Karpas-422 (cell line): ENCODE measurements around the gene ANKS1B. TPM values are rescaled to one million over a fixed set of nuclear protein-coding genes. Genes with fewer than 3 reads are reported as not detected.

Experiments
- DNase-seq: peaks from one replicate; pipeline ENCODE4 v3.0.0-alpha.2; 2015
- H2AFZ ChIP-seq: fragments of 200-600 bp; sonication (generic); 2 replicates; pipeline ENCODE4 v1.6.1; 2014; ENCODE audit warnings: antibody characterized with exemption, low read length, mixed read lengths
- H3K27ac ChIP-seq: fragments of 200-600 bp; sonication (generic); 2 replicates; pipeline ENCODE4 v1.5.1; 2014; ENCODE audit warnings: mild to moderate bottlenecking, low read length, moderate library complexity
- H3K27me3 ChIP-seq: fragments of 200-600 bp; sonication (generic); 2 replicates; pipeline ENCODE4 v1.6.1; 2014; ENCODE audit warnings: low read length, mixed read lengths
- H3K36me3 ChIP-seq: fragments of 200-600 bp; sonication (generic); 2 replicates; pipeline ENCODE4 v1.6.1; 2014; ENCODE audit warnings: low read length, mixed read lengths; ENCODE audit not compliant: insufficient read depth
- H3K4me1 ChIP-seq: fragments of 200-600 bp; sonication (generic); 2 replicates; pipeline ENCODE4 v1.6.1; 2014; ENCODE audit warnings: mild to moderate bottlenecking, low read length, mixed read lengths
- H3K4me2 ChIP-seq: fragments of 200-600 bp; sonication (generic); 2 replicates; pipeline ENCODE4 v1.6.1; 2014; ENCODE audit warnings: low read length, low read depth, mild to moderate bottlenecking; ENCODE audit not compliant: poor library complexity, severe bottlenecking
- H3K4me3 ChIP-seq: fragments of 200-600 bp; sonication (generic); 2 replicates; pipeline ENCODE4 v1.5.1; 2014; ENCODE audit warnings: mild to moderate bottlenecking, antibody characterized with exemption, low read length, mixed read lengths
- H3K79me2 ChIP-seq: fragments of 200-600 bp; sonication (generic); 2 replicates; pipeline ENCODE4 v1.6.1; 2014; ENCODE audit warnings: mild to moderate bottlenecking, low read length, mixed read lengths
- H3K9ac ChIP-seq: fragments of 200-600 bp; sonication (generic); 2 replicates; pipeline ENCODE4 v1.6.0; 2014; ENCODE audit warnings: low read length
- H3K9me2 ChIP-seq: fragments of 200-600 bp; sonication (generic), shearing (Covaris generic); replicated peaks from 2 replicates; pipeline ENCODE4 v1.6.0; 2014; ENCODE audit warnings: mild to moderate bottlenecking, low read length, moderate library complexity; ENCODE audit not compliant: insufficient read depth
- H3K9me3 ChIP-seq: fragments of 300-700, 200-600 bp; sonication (generic); 2 replicates; pipeline ENCODE4 v1.6.1; 2014; ENCODE audit warnings: low read length, mixed read lengths
- H4K20me1 ChIP-seq: fragments of 200-600 bp; sonication (generic); 2 replicates; pipeline ENCODE4 v1.6.1; 2014; ENCODE audit warnings: mild to moderate bottlenecking, antibody characterized with exemption, low read length, low read depth; ENCODE audit not compliant: insufficient read depth
- total RNA-seq: library from RNA; depleted of rRNA; stranded (reverse); fragments of >200 nt; shearing (Covaris generic); gene quantifications from 2 replicates; pipeline ENCODE4 v1.2.3, GENCODE V29; 2014; ENCODE audit warnings: low replicate concordance

Gene ANKS1B
- total RNA-seq, 1 experiment from 2014 or later = 23.4 TPM

DNA sequence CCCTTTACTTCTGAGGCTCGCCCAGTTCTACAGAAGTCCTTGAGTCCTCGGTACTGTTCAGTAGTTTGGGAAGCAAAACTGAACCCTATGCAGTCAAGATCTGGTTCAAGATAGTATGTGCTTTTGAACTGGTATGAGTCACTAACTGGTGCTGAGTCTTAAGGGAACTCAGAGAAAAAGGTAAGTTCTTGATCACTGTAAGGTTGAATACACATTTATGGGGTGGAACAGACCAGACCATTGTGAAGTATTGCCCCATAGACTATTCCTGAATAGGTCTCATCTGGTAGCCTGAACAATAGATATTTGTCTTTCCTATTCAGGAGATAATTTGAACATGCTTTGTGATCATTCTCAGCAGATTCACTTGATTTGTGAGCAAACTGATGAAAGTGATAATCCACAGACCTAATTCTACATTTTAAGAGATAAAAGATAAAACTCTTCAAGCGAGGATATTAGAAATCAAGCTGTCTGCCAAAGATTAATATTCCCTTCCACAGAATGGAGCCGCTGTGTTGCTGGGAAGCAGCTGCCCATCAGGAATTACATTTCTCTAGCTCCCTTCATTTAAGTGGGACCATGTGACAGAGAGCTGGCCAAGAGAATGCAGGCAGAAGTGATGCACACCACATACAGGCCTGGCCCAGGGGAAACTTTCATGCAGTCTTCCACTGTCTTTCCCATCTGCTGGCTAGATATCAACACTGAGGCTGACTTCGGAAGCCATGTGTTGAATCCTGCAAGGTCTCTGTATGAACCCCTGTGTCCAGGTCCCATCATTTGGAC, 707.0 kb downstream of the ANKS1B start:
- peaks cover 13% of the 10 kb centered on the region for H3K4me1 ChIP-seq
- no peaks in the 10 kb centered on the region for H3K79me2 ChIP-seq
- no peak overlapping the region for H3K9ac ChIP-seq
- H3K4me3 ChIP-seq = no peak overlapping the region
- H3K9me3 ChIP-seq = no peaks in the 10 kb centered on the region
- DNase-seq = no peak
- H3K9me2 ChIP-seq = no peaks in the 10 kb centered on the region
- H3K27me3 ChIP-seq = no peaks in the 10 kb centered on the region
- no peaks in the 10 kb centered on the region for H3K36me3 ChIP-seq
- H3K4me2 ChIP-seq = no peak overlapping the region
- H4K20me1 ChIP-seq = no peaks in the 10 kb centered on the region
- no peak overlapping the region for H2AFZ ChIP-seq
- no peak overlapping the region for H3K27ac ChIP-seq

DNA sequence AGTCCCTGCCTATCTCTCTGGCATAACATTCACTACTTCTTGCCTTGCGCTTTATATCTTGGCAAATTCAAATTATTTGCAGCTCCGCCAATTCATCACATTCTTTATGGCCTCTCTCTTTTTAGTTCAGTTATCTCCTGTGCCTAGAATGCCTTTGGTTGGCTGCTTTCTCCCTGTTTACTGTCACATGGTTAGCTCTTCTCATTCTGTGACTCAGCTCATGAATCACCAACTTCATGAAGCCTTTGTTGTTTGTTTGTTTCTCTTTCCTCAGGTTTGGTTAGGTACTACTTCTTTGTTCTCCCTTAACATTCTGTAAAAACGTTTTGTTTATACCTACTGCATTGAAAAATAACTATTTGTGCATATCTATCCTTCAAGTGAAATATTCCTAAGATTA, 713.7 kb downstream of the ANKS1B start:
- Histone ChIP-seq H3K36me3 (no peaks in the 10 kb centered on the region), H4K20me1 (no peaks in the 10 kb centered on the region), H3K9ac (no peak overlapping the region), H3K9me2 (no peaks in the 10 kb centered on the region), H3K79me2 (no peaks in the 10 kb centered on the region), H3K4me1 (no peaks in the 10 kb centered on the region), H3K27ac (no peak overlapping the region), H3K27me3 (no peaks in the 10 kb centered on the region), H3K4me3 (no peak overlapping the region), H3K9me3 (no peaks in the 10 kb centered on the region), H2AFZ (no peak overlapping the region), H3K4me2 (no peak overlapping the region)
- no peak for DNase-seq

DNA sequence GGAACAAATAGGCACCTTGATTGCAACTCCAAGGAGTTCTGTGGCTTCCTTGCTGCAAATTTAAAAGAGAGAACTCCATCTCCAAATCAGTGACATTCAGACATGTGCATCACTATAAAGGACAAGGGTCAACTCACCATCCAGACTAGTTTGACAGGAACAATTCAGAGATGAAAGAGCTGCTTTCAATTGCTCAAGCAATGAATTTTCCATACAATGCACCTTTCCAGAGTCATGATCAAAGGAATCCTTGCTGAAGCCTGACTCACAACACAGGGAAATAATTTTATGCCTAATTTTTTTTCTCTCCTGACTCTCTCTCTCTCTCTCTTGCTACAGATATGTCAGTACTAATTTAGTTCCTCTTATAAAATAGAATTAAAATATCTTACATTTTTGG, 717.7 kb downstream of the ANKS1B start:
- Histone ChIP-seq H3K27ac (no peak overlapping the region), H3K9me3 (no peaks in the 10 kb centered on the region), H3K4me3 (no peak overlapping the region), H3K27me3 (no peaks in the 10 kb centered on the region), H3K9ac (no peak overlapping the region), H3K4me1 (no peaks in the 10 kb centered on the region), H2AFZ (no peak overlapping the region), H4K20me1 (no peaks in the 10 kb centered on the region), H3K9me2 (no peaks in the 10 kb centered on the region), H3K36me3 (no peaks in the 10 kb centered on the region), H3K79me2 (no peaks in the 10 kb centered on the region), H3K4me2 (no peak overlapping the region)
- no peak for DNase-seq

- no peak for DNase-seq
- Histone ChIP-seq H3K27ac (no peak overlapping the region), H3K4me2 (no peak overlapping the region), H3K9me2 (no peaks in the 10 kb centered on the region), H3K36me3 (no peaks in the 10 kb centered on the region), H4K20me1 (no peaks in the 10 kb centered on the region), H3K4me3 (no peak overlapping the region), H3K27me3 (no peaks in the 10 kb centered on the region), H2AFZ (no peak overlapping the region), H3K4me1 (no peaks in the 10 kb centered on the region), H3K79me2 (no peaks in the 10 kb centered on the region), H3K9ac (no peak overlapping the region), H3K9me3 (no peaks in the 10 kb centered on the region)
Measured at GRCh38 chr12:99265648-99266047, 719.1 kb downstream of the ANKS1B start.

- Histone ChIP-seq H3K27ac (no peak overlapping the region), H2AFZ (no peak overlapping the region), H3K4me2 (no peak overlapping the region), H3K9me2 (no peaks in the 10 kb centered on the region), H3K79me2 (no peaks in the 10 kb centered on the region), H4K20me1 (no peaks in the 10 kb centered on the region), H3K36me3 (no peaks in the 10 kb centered on the region), H3K4me3 (no peak overlapping the region), H3K4me1 (peaks cover 7% of the 10 kb centered on the region; the same call in 1 of the 2 replicates), H3K27me3 (no peaks in the 10 kb centered on the region), H3K9me3 (no peaks in the 10 kb centered on the region), H3K9ac (no peak overlapping the region)
- no peak for DNase-seq
Measured at GRCh38 chr12:99261256-99261655, 723.5 kb downstream of the ANKS1B start.

- no peaks in the 10 kb centered on the region for H3K36me3 ChIP-seq
- no peaks in the 10 kb centered on the region for H3K9me3 ChIP-seq
Measured at GRCh38 chr12:99260456-99260996, 724.2 kb downstream of the ANKS1B start.

GRCh38 chr12:99259040-99259934, 725.4 kb downstream of the ANKS1B start:
- no peaks in the 10 kb centered on the region for H3K9me3 ChIP-seq
- no peaks in the 10 kb centered on the region for H3K36me3 ChIP-seq
- no peaks in the 10 kb centered on the region for H3K9me2 ChIP-seq
- no peaks in the 10 kb centered on the region for H4K20me1 ChIP-seq
- H3K79me2 ChIP-seq = no peaks in the 10 kb centered on the region
- H3K4me3 ChIP-seq = no peak overlapping the region
- no peak for DNase-seq
- no peak overlapping the region for H3K9ac ChIP-seq
- peaks cover 11% of the 10 kb centered on the region; the same call in 1 of the 2 replicates for H3K4me1 ChIP-seq
- H3K27me3 ChIP-seq = no peaks in the 10 kb centered on the region
- H2AFZ ChIP-seq = no peak overlapping the region
- no peak overlapping the region for H3K4me2 ChIP-seq
- H3K27ac ChIP-seq = no peak overlapping the region

More at GRCh38 chr12:99260456-99260996, 724.2 kb downstream of the ANKS1B start:
- DNase-seq = no peak
- H3K4me1 ChIP-seq = peaks cover 7% of the 10 kb centered on the region; the same call in 1 of the 2 replicates
- no peaks in the 10 kb centered on the region for H3K9me2 ChIP-seq
- no peaks in the 10 kb centered on the region for H4K20me1 ChIP-seq
- no peaks in the 10 kb centered on the region for H3K27me3 ChIP-seq
- H3K9ac ChIP-seq = no peak overlapping the region
- no peak overlapping the region for H3K4me2 ChIP-seq
- H3K27ac ChIP-seq = no peak overlapping the region
- H3K4me3 ChIP-seq = no peak overlapping the region
- H2AFZ ChIP-seq = no peak overlapping the region
- H3K79me2 ChIP-seq = no peaks in the 10 kb centered on the region

- H3K9me3 ChIP-seq = no peaks in the 10 kb centered on the region
- H3K27me3 ChIP-seq = no peaks in the 10 kb centered on the region
- H3K4me2 ChIP-seq = no peak overlapping the region
- H3K9me2 ChIP-seq = no peaks in the 10 kb centered on the region
- no peaks in the 10 kb centered on the region for H3K36me3 ChIP-seq
- H2AFZ ChIP-seq = no peak overlapping the region
- H3K27ac ChIP-seq = no peak overlapping the region
- H3K4me3 ChIP-seq = no peak overlapping the region
- H3K79me2 ChIP-seq = no peaks in the 10 kb centered on the region
- H4K20me1 ChIP-seq = no peaks in the 10 kb centered on the region
- no peak for DNase-seq
- peaks cover 17% of the 10 kb centered on the region for H3K4me1 ChIP-seq
- H3K9ac ChIP-seq = no peak overlapping the region
Measured at GRCh38 chr12:99257672-99258071, 727.1 kb downstream of the ANKS1B start.
